ENCODE data around the gene COPA.

Gene COPA

GRCh38 chr1:160363010-160363409, 20.0 kb upstream of the COPA start:
- DNase-seq: no peak

DNA sequence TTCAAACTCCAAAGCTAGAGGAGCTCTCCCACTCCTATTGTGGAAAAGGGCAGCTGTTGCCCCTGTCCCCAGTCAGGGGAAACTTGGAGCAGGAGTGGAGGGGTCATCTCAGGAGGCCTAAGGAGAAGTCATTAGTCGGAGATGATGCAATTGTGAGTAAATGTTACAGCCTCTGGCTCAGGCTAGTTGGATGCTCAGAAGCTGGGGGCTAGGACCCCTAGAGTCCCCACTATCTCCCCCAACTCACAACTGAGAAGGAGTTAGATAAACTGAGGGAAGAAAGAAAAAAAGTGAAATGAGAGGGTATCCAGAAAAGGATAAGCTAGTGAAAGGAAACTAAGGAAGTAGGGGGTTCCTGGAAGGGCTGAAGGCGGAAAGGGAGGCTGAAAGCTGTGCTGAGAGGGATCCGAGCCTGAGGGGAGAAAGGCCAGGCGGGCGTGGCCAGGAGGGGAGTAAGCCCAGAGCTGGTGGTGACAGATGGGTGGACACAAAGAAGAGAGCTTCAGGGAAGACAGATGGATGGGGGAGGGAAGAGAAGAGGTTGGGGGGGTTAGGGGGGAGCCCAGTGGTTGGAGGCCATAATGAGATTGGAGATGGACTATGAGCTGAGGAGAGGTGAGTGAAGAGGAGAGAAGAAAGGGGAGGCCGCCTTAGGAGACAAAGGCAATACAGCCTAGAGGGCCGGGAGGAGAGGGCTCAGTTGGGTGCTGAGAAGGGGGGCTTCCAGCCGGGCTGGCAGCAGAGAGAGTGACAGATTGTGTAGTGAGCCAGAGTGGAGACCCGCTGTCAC, 19.3 kb upstream of the COPA start:
- no peak for DNase-seq

GRCh38 chr1:160361814-160362167, 18.7 kb upstream of the COPA start:
- no peak for DNase-seq

GRCh38 chr1:160361199-160361598, 18.1 kb upstream of the COPA start:
- no peak for DNase-seq

DNA sequence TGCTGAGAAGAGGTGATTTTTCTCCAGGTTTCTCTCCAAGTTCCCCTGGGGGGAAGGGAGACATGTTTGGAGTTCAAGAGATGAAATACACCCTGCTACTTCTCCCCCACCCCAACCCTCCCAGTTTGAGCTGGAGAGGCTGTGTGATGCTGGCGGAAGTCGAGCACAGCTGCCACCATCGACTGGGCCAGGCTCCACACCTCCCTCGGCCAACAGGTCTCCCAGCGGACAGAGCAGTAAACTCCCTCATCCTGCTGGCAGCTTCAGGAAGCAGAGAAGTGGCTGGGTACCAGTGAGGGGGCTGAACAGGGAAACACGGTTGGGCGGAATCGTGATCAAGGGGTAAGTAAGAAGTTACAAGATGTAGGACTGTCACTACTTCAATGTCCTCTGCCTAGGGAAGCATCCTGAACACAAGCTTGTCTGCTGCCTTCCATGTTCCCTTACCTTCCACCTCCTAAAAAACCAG, 17.2 kb upstream of the COPA start:
- no peak for DNase-seq

GRCh38 chr1:160359559-160360226, 16.6 kb upstream of the COPA start:
- DNase-seq: peak in 6 of 56 donors; percentile 7 to 41 (median 24)

- DNase-seq: no peak
Observed at GRCh38 chr1:160358073-160358472, 15.0 kb upstream of the COPA start.

DNA sequence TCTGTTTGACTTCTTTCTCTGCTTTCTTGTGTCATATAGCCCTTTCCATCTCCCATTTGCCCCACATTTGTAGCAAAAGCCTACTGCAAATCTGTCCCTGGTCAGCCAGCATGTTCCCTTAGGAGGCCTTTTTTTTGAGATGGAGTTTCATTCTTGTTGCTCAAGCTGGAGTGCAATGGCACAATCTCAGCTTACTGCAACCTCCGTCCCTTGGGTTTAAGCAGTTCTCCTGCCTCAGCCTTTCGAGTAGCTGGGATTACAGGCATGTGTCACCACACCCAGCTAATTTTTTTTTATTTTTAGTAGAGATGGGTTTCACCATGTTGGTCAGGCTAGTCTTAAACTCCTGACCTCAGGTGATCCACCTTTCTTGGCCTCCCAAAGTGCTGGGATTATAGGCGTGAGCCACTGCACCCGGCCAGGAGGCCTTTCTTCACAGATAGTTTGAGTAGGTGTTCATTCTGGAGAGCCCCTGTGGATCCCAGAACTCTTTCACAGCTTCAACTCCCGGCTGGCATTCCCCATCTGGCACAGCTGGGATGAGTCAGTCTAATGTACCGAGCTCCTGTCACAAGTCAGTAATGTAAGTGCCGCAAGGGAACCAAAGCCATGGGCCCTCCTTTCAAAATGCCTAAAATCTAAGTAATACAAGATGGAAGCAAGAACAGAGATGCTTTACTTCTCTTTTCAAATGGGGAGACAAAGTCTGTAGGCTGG, 14.4 kb upstream of the COPA start:
- DNase-seq: no peak

- DNase-seq: peak in 4 of 56 donors; percentile 4 to 14 (median 8)
Observed at GRCh38 chr1:160354388-160354985, 11.4 kb upstream of the COPA start.

DNA sequence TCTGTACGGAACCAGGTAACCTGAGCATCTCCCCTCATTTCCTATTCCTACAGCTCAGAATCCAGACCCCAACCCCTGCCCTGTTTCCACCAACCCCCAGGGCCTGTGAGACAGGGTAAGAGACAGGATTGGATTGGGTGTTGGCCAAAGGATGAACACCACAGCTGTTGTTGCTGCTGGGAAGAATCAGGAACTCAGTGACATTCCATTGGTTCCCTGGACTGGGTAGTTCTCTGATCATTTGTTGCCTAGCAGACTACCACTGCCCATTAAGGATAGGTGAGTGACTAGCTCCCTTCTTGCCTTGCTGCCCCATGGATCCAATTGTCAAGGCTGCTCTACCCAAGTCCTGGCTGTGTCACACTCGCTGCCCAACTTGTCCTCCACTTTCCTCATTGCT, 10.2 kb upstream of the COPA start:
- no peak for DNase-seq

- DNase-seq: no peak
Observed at GRCh38 chr1:160352555-160352954, 9.5 kb upstream of the COPA start.

DNA sequence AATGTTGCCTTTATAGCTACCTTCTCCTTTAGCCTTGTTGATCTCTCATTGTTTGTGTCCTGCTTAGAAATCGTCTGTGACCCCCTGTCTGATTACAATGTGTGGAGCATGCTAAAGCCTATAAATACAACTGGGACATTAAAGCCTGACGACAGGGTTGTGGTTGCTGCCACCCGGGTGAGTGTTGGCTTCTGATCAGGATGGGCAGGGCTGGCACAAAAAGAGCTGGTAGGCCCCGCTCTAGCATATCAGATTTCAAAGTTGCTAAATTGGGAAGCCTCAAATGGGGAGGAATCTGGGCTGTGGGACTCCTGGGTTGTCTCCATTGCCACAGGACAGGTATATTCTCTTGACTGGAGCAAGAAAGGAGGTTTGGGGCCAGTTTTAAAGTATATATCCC, 8.6 kb upstream of the COPA start:
- no peak for DNase-seq

- no peak for DNase-seq
Observed at GRCh38 chr1:160346958-160347357, 3.9 kb upstream of the COPA start.

DNA sequence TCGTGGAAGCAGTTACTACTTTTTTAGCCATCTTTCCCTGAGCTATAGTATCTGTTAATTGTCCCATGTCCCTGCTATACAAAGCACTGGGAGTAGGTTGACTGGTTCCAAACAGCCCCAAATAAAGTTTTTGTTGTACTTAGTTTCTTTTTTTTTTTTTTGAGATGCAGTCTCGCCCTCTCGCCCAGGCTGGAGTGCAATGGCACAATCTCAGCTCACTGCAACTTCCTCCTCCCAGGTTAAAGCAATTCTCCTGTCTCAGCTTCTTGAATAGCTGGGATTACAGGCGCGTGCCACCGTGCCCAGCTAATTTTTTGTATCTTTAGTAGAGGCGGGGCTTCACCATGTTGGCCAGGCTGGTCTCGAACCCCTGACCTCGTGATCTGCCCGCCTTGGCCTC, 3.4 kb upstream of the COPA start:
- DNase-seq: no peak

DNA sequence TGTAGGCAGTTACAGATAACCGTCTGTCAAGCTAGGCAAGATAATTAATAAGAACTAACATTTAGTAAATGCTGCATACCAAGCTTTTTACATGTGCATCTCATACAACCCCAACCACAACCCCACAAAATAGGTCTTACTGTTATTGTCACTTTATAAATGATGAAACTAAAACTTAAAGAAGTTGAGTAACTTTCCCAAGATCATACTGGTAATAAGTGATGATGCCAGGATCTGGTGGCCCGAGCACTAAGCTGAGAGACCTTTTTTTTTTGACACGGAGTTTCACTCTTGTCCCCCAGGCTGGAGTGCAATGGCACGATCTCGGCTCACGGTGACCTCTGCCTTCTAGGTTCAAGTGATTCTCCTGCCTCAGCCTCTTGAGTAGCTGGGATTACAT, 1.9 kb upstream of the COPA start:
- no peak for DNase-seq

DNA sequence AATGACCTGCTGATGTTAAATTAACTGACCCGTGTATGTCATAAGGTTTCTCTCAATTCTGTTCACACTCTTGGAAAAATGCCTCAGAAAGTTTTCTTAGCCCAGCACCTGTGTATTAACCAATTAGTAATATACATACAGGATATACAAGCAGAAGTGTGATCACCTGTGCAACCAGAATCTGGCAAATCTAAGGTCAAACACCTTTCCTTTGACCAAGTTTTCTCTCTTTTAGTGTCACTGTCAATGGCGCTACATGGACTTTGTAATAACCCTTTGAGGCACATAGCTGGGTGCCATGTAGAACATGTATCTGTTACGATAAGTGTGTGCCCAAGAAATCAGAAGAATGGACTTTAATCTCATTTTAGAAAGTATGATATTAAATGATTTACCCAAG, 1.2 kb upstream of the COPA start:
- DNase-seq: no peak

DNA sequence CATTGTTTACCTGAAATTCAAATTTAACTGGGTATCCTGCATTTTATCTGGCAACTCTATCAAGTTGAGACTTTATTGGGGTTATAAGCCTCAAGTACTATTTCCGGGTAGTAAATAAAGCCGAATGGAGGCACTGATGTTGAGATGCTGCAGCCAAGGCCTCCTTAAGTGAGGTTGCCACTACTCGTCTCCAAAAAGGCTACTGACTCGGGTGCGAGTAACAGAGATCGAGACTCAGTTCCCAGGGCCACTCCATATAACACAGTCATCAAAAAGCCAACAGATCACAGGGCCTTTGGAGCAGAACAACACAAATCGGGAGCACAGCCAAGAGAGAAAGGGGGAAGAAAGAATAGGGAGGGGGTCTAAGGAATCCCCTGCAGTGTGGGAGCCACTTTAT, 524 bp downstream of the COPA start:
- DNase-seq: no peak

DNA sequence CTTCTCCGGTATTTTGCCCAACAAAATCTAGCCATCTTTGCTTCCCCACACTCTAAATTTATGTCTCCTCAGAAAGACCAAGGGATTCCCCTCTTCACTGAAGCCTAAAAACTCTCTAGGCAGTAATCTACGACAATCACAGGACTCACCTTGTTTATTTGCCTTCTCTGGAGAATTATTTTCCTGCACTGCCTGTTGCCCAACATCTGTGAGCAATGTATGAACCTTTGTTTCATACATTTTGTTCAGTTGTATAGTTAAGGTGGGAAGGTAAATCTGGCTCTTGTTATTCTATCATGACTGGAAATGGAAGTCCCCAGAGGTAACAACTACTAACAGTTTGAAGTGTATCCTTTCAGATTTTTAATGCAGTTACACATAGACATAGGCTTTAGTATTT, 2.2 kb downstream of the COPA start:
- DNase-seq: no peak

- DNase-seq: no peak
Observed at GRCh38 chr1:160340146-160340545, 2.9 kb downstream of the COPA start.

DNA sequence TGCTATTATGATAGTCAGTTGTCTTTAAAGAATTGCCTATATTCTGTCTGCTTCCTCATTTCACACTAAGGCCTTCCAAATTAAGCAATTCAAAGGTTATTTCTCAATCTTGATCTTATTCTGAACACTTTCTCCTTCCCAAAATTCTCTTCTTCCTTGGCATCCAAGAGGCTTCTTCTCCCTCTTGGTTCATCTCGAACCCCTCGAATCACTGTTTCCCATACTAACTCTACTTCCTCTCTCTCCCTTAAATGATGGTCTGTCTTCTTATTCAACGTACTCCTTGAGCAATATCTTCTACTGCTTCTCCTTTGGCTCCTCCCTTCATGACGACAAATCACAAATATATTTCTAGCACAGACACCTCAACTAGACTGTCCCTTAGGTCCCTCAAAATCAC, 4.5 kb downstream of the COPA start:
- DNase-seq: no peak

- no peak for DNase-seq
Observed at GRCh38 chr1:160332516-160332915, 10.5 kb downstream of the COPA start.

DNA sequence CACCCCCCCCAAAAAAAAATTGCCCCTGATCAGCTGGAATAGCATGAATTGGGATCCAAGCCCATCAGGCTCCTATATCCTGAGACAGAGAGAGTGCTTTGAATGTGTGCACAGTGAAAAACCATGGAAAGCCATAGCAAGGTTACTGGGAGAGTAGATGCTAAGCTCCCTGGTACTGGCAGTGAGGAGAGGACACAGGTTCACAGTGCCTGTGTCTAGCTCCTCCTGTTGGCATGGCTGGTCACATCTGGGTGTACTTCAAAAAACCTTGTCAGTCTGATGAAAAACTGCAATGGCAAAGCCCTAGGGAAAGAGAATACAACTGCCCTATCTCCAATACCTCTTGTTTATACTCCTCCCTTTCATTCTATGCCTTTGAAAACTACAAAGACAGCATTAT, 12.9 kb downstream of the COPA start:
- no peak for DNase-seq

All from nucleus accumbens (tissue), 56 donors.